GM18505 (cell line): ENCODE measurements around the gene HIF3A.
"Not testable (repeated sequence)": the region's sequence is repeated elsewhere in the genome, so short reads cannot be mapped to it uniquely, and the experiment has no call there.

Experiments used
- ATAC-seq: cut with Tn5 transposase; IDR thresholded peaks from one replicate; pipeline ENCODE4 v1.9.1; 2021; ENCODE audit not compliant: unreplicated experiment
- POLR2A ChIP-seq: IDR thresholded peaks from 4 replicates; pipeline ENCODE4 v1.6.1; 2011; ENCODE audit warnings: borderline replicate concordance; ENCODE audit not compliant: insufficient read depth, insufficient read length; ENCODE audit errors: extremely low read depth

The HIF3A gene

GRCh38 chr19:46372901-46373490 is 76.2 kb downstream of the HIF3A start:
- TF ChIP-seq POLR2A, result no peak

DNA sequence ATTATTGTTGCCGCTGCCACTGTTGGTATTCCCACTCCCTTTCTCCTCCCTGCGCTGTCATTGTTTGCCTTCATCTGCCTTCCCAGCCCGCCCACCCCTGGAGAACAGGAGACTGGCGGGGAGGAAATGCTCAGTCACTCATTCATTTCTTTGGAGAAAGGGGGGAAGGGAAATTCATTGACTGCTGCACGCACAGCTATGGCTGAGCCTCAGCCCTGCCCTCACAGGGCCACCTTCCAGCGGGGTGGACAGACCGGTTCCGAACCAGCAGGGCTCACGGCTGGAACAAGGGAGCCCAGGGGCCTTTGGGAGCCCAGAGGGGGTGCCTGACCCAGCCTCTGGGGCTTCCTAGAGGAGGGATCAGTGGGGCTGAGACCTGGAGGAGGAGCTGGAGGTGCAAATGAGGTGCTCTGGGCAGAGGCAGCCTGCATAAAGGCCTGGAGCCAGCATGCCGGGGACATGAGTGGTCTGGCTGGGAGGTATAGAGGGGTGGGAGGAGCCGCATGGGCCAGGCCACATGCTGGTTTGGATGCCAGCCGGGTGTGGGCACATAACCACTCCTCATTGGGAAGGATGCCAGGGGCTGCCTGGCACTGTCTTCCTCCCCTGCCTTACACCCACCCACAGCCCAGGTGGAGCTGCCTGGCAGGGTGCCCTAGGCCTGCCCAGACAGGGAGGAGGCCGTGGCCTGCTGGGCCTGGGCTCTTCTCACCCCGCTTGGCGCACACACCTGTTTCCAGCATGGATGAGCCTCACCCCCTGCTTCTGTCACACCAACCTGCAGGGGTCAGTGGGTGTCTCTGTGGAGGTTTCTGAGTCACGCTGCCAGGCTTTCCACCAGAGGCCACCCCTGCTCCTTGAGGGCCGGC is 76.9 kb downstream of the HIF3A start:
- ATAC-seq, result no peak
- TF ChIP-seq POLR2A, result no peak

More at GRCh38 chr19:46372901-46373490, 76.2 kb downstream of the HIF3A start:
- no peak for ATAC-seq

DNA sequence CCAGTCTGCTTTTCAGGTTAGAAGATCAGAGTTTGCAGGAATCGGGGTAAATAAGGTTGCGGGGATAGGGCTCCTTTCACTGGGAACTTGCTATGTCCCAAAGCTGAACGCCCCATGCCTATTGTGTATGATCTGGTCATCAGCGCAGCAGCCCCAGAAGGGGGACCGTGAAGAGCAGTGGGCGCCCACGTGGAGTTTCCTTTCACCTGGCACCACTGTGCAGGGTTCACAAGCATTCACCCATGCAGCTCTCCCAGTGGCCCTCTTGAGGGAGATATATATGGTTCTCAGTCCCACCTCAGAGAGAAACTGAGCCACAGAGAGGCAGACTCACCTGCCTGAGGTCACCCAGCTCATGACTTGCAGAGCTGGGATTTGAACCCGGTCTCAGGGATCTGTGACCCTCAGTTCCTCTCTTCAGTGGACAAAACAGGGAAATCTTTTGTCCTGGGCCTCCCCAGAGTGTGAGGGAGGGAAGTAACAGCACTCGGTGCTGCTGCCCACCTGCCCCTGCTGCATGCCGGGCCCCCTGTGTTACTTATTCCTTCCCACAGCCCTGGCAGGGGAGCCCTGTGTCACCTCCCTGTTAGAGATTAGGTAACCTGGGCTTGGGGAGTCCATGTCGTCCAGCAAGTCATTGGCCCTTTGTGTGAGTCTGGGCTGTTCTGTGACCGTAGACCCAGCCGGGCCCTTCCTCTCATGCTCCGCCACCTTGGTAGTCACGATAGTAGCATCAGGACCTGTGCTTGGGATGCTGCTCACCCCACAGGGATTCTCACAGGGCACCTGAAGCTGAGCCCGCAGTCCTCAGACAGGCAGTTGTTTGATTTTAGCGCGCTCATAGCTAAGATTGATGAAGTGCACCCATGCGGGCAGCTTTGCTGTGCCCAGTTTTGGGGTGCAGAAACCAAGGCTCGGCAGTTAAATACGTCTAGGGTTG is 78.0 kb downstream of the HIF3A start:
- no peak for TF ChIP-seq POLR2A
- no peak for ATAC-seq

DNA sequence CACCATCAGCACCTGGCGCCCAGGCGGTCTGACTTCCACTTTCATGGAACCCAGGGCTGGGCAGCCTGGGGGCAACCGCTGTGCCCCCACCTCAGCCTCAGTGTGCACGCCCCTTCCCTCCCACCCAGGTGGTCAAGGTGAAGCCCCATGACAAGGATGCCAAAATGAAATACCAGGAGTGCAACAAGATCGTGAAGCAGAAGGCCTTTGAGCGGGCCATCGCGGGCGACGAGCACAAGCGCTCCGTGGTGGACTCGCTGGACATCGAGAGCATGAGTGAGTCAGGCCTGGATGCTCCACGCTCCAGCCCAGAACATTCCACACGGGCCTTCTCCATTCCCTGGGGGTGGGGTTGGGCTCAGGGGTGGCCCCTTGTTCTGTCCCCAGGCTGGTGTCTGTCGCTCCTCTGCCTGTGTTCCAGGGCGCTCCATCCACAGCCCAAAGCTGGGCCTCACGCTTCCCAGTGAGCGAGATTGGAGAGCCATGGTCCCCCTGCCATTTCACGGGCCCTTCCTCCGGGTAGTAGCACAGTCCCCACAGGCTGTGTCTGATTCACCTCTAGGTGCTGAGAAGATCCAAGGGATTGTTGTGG is 78.7 kb downstream of the HIF3A start:
- not testable (repeated sequence) for ATAC-seq

DNA sequence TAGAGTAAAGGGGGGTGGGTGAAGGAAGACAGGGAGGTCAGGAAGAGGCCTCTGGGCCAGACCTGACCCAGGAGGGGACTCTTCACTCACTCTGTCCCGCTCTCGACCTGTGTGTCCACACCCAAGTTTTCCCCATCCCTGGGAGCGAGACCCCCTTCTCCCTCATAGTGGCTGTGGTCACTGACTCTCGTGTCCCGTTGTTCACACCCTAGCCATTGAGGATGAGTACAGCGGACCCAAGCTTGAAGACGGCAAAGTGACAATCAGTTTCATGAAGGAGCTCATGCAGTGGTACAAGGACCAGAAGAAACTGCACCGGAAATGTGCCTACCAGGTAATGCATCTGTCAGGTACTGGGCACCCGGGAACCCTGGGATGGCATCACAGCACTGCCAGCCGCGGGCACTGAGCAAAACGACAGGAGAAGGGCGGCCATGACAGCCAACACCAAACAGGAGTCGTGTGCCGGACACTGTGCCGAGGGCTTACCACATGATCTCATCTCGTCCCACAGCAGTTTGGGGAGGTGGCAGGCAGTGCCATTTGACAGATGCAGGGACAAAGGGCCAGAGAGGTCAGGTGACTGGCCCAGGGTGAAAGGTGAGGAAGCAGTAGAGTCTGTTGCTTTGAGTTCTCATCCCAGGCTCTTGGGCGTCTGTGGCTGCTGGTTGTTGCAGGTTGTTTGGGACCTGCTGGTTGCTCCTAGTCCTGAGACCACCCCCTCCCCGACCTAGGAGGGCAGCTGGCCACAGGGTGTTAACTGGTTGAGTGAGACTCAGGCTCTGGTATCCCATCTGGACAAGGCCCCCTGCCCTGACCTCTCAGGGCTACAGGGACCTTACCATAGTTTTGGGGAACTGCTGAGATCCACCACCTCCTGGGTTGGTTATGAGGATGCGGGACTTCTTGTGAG is 79.7 kb downstream of the HIF3A start:
- TF ChIP-seq POLR2A, result no peak
- ATAC-seq, result no peak

GRCh38 chr19:46378268-46378667 is 81.4 kb downstream of the HIF3A start:
- TF ChIP-seq POLR2A, result no peak
- ATAC-seq, result no peak

- ATAC-seq, result no peak
- no peak for TF ChIP-seq POLR2A
These were observed 83.8 kb downstream of the HIF3A start for GRCh38 chr19:46380690-46381089.

DNA sequence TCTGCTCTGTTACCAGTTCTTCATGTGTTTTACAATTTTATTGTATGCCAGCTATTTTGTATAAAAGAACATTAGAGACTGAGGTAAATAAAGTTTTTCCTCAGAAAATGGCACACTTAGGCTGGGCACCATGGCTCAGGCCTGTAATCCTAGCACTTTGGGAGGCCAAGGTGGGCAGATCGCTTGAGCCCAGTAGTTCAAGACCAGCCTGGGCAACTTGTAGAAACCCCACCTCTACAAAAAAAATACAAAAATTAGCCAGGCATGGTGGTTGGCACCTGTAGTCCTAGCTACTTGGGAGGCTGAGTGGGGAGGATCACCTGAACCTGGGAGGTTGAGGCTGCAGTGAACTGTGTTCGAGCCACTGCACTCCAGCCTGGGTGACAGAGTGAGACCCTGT is 84.5 kb downstream of the HIF3A start:
- no peak for TF ChIP-seq POLR2A
- no peak for ATAC-seq

GRCh38 chr19:46381756-46382345 is 85.0 kb downstream of the HIF3A start:
- no peak for ATAC-seq

DNA sequence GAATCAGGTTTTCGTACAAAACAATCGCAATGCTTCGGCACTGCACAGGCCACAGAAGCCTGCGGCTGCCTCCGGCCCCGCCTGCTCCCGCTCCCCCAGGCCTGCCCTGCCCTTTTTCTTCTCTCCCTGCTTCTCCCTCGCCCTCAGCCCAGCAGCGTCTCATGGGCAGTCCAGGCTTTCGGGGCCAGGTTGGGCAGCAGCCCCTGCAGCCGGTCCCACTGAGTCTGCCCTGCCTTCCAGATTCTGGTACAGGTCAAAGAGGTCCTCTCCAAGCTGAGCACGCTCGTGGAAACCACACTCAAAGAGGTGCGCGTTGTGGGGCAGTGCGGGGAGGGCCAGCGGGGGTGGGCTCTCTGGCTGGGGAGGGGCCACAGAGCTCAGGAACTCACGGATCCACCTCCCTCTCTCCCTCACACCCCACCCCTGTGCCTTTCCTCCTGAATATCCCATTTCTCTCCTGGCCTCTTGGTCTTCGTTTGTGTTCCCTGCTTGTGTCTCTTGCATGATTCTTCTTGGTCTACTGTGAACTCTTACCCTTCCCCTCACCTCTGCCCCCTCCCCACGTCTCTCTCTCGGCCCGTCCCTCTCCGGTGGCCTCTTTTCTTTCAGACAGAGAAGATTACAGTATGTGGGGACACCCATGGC is 86.5 kb downstream of the HIF3A start:
- no peak for TF ChIP-seq POLR2A
- ATAC-seq, result no peak

More at GRCh38 chr19:46381756-46382345, 85.0 kb downstream of the HIF3A start:
- TF ChIP-seq POLR2A, result no peak

DNA sequence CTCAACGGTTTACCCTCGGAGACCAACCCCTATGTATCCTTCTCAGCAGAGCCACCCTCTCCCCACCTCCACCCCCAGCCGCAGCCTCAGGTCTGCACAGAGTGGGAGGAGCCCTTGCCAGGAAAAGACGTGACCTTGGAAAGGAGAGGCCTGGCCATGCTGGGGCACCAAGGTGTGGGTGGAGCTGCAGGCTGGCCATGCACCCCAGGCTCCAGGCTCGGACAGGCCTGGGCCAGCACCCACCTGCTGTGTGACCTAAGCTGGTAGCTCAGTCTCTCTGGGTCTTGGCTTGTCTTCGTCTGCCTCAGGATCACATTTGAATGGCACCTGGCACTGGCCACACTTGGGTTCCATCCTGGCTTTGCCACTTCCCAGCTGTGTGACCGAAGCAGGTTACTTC is 87.0 kb downstream of the HIF3A start:
- no peak for TF ChIP-seq POLR2A
- no peak for ATAC-seq
